Naive thymus-derived CD8-positive, alpha-beta T cell (primary cell): ENCODE measurements around the gene CPN2. TPM values are rescaled to one million over a fixed set of nuclear protein-coding genes. Genes with fewer than 3 reads are reported as not detected.
A peak's percentile ranks its signal among the peaks of the same experiment; 100 is the strongest.

Experiments
- ATAC-seq, 2 donors: fragments of 150-1000 bp; cut with Tn5 transposase in 1 of 2; sonication (Bioruptor Pico), chemical (Tn5 transposase) in 1 of 2; 1 replicate in 1 of 2; 2 replicates in 1 of 2; pipeline ENCODE4 v1.10.0; 2021; ENCODE audit warnings: mild to moderate bottlenecking in 2 of 2, moderate library complexity in 2 of 2
- POLR2A ChIA-PET: fragments of 350-600 bp; sonication (Branson Sonifier 250); formaldehyde crosslinking; loops from one replicate; lab custom pipeline; 2021; ENCODE audit warnings: antibody characterized with exemption; lab: Charles Lee
- DNase-seq, 10 donors: peaks; one replicate each; pipeline versions ENCODE4 v3.0.0 to v3.0.0-alpha.2; 2020 to 2022
- H3K27ac Mint-ChIP-seq, 10 donors: one replicate each; pipeline ENCODE4 v1.8.0; 2020 to 2022; ENCODE audit warnings: mild to moderate bottlenecking in 10 of 10, mixed read lengths in 10 of 10, moderate library complexity in 4 of 10, inconsistent platforms in 1 of 10
- H3K27me3 Mint-ChIP-seq, 5 donors: one replicate each; pipeline ENCODE4 v1.8.0; 2021 to 2022; ENCODE audit warnings: mixed read lengths in 5 of 5
- H3K36me3 Mint-ChIP-seq, 3 donors: one replicate each; pipeline ENCODE4 v1.8.0; 2020 to 2022; ENCODE audit warnings: mixed read lengths in 3 of 3, mild to moderate bottlenecking in 2 of 3, inconsistent platforms in 1 of 3
- H3K4me1 Mint-ChIP-seq, 4 donors: one replicate each; pipeline ENCODE4 v1.8.0; 2021 to 2022; ENCODE audit warnings: mixed read lengths in 4 of 4
- H3K4me3 Mint-ChIP-seq, 10 donors: one replicate each; pipeline ENCODE4 v1.8.0; 2020 to 2022; ENCODE audit warnings: mild to moderate bottlenecking in 10 of 10, mixed read lengths in 10 of 10, moderate library complexity in 6 of 10, inconsistent platforms in 1 of 10
- H3K9me3 Mint-ChIP-seq, 9 donors: one replicate each; pipeline ENCODE4 v1.8.0; 2020 to 2022; ENCODE audit warnings: mixed read lengths in 9 of 9, mild to moderate bottlenecking in 3 of 9, inconsistent platforms in 1 of 9, moderate library complexity in 1 of 9
- polyA plus RNA-seq, 3 donors: library from polyadenylated mRNA; unstranded; fragments of 300-500 nt; fragmentation: Illumina TruSeq; gene quantifications; one replicate each; pipeline ENCODE4 v1.2.3, GENCODE V29; 2021
- total RNA-seq, 8 experiments: library from RNA in 2 of 8; stranded (reverse) in 2 of 8; gene quantifications; one replicate each; pipeline ENCODE4 v1.2.3 and lab custom pipeline; 2021 to 2026

Gene CPN2
- total and polyA plus RNA-seq, 5 experiments from 2014 or later = not detected

GRCh38 chr3:194348354-194348753, 2.8 kb downstream of the CPN2 start:
- peak overlapping the region in 1 of 10 donors; percentile 53 for H3K27ac Mint-ChIP-seq
- H3K4me3 Mint-ChIP-seq = no peak overlapping the region
- no peak for ATAC-seq
- POLR2A ChIA-PET = no interaction called here
- peaks cover 0 to 2% (median 0%) of the 10 kb centered on the region in 5 donors for H3K27me3 Mint-ChIP-seq
- no peaks in the 10 kb centered on the region for H3K9me3 Mint-ChIP-seq
- no peak for DNase-seq
- peaks cover 6% of the 10 kb centered on the region in 4 donors for H3K4me1 Mint-ChIP-seq
- no peaks in the 10 kb centered on the region for H3K36me3 Mint-ChIP-seq

GRCh38 chr3:194346621-194347020, 4.5 kb downstream of the CPN2 start:
- Mint-ChIP-seq H3K4me1 (peaks cover 6% of the 10 kb centered on the region in 4 donors), H3K27me3 (peaks cover 0 to 14% (median 8%) of the 10 kb centered on the region in 5 donors), H3K27ac (no peak overlapping the region), H3K4me3 (no peak overlapping the region), H3K9me3 (no peaks in the 10 kb centered on the region), H3K36me3 (no peaks in the 10 kb centered on the region)
- DNase-seq (no peak), ATAC-seq (no peak)
- POLR2A ChIA-PET = no interaction called here

GRCh38 chr3:194346035-194346434, 5.1 kb downstream of the CPN2 start:
- no peaks in the 10 kb centered on the region for H3K9me3 Mint-ChIP-seq
- H3K27ac Mint-ChIP-seq = no peak overlapping the region
- H3K4me3 Mint-ChIP-seq = no peak overlapping the region
- H3K36me3 Mint-ChIP-seq = no peaks in the 10 kb centered on the region
- POLR2A ChIA-PET = no interaction called here
- peaks cover 0 to 19% (median 10%) of the 10 kb centered on the region in 5 donors for H3K27me3 Mint-ChIP-seq
- peaks cover 6% of the 10 kb centered on the region in 4 donors for H3K4me1 Mint-ChIP-seq
- DNase-seq (no peak), ATAC-seq (no peak)

GRCh38 chr3:194344012-194344411, 7.1 kb downstream of the CPN2 start:
- H3K9me3 Mint-ChIP-seq = no peaks in the 10 kb centered on the region
- H3K27me3 Mint-ChIP-seq = peaks cover 0 to 19% (median 10%) of the 10 kb centered on the region in 5 donors
- H3K4me3 Mint-ChIP-seq = no peak overlapping the region
- peak; percentile 66 to 74 for ATAC-seq
- POLR2A ChIA-PET = interaction anchor here (0.8 to 1.7 kb wide), 5 partner anchors 11 to 54 kb away, joined by 3 to 6 read pairs (median 3); partner anchors contain the start of gene GP5
- peak overlapping the region in 1 of 10 donors; percentile 37 for H3K27ac Mint-ChIP-seq
- H3K36me3 Mint-ChIP-seq = no peaks in the 10 kb centered on the region
- DNase-seq = peak; percentile 48 to 80 (median 66)
- H3K4me1 Mint-ChIP-seq = peaks cover 0 to 3% (median 2%) of the 10 kb centered on the region in 4 donors

- Mint-ChIP-seq H3K9me3 (no peaks in the 10 kb centered on the region), H3K36me3 (no peaks in the 10 kb centered on the region), H3K27ac (no peak overlapping the region), H3K27me3 (peaks cover 0 to 19% (median 10%) of the 10 kb centered on the region in 5 donors), H3K4me3 (no peak overlapping the region), H3K4me1 (peaks cover 0 to 3% (median 2%) of the 10 kb centered on the region in 4 donors)
- DNase-seq = no peak
- POLR2A ChIA-PET = interaction anchor here (0.8 to 1.4 kb wide), 3 partner anchors 12 to 52 kb away, joined by 3 read pairs; no protein-coding TSS in a partner anchor
- ATAC-seq = no peak
Observed at GRCh38 chr3:194343561-194343893, 7.6 kb downstream of the CPN2 start.

- ATAC-seq = no peak
- Mint-ChIP-seq H3K4me1 (peaks cover 0 to 3% (median 2%) of the 10 kb centered on the region in 4 donors), H3K36me3 (no peaks in the 10 kb centered on the region), H3K27ac (no peak overlapping the region), H3K4me3 (no peak overlapping the region), H3K27me3 (peaks cover 0 to 19% (median 10%) of the 10 kb centered on the region in 5 donors), H3K9me3 (no peaks in the 10 kb centered on the region)
- DNase-seq = no peak
- POLR2A ChIA-PET = interaction anchor here (0.8 to 1.4 kb wide), 3 partner anchors 12 to 53 kb away, joined by 3 read pairs; no protein-coding TSS in a partner anchor
Observed at GRCh38 chr3:194342861-194343560, 8.1 kb downstream of the CPN2 start.

GRCh38 chr3:194340757-194341400, 10.2 kb downstream of the CPN2 start:
- no peak overlapping the region for H3K27ac Mint-ChIP-seq

GRCh38 chr3:194339840-194340239, 11.3 kb downstream of the CPN2 start:
- Mint-ChIP-seq H3K27ac (peak overlapping the region in 1 of 10 donors; percentile 35), H3K27me3 (peaks cover 0 to 31% (median 16%) of the 10 kb centered on the region in 5 donors)
- POLR2A ChIA-PET = no interaction called here

More at GRCh38 chr3:194340757-194341400, 10.2 kb downstream of the CPN2 start:
- Mint-ChIP-seq H3K9me3 (no peaks in the 10 kb centered on the region), H3K4me3 (no peak overlapping the region), H3K36me3 (no peaks in the 10 kb centered on the region), H3K4me1 (peaks cover 0 to 3% (median 2%) of the 10 kb centered on the region in 4 donors), H3K27me3 (peaks cover 0 to 31% (median 13%) of the 10 kb centered on the region in 5 donors)
- POLR2A ChIA-PET = interaction anchor here (0.6 kb wide), 1 partner anchor 69 kb away, joined by 4 read pairs; no protein-coding TSS in a partner anchor
- ATAC-seq (no peak), DNase-seq (no peak)

GRCh38 chr3:194339356-194339755, 11.8 kb downstream of the CPN2 start:
- H3K27ac Mint-ChIP-seq = no peak overlapping the region
- peaks cover 0 to 31% (median 16%) of the 10 kb centered on the region in 5 donors for H3K27me3 Mint-ChIP-seq
- peaks cover 0 to 3% (median 2%) of the 10 kb centered on the region in 4 donors for H3K4me1 Mint-ChIP-seq
- H3K36me3 Mint-ChIP-seq = no peaks in the 10 kb centered on the region
- no peaks in the 10 kb centered on the region for H3K9me3 Mint-ChIP-seq
- no peak overlapping the region for H3K4me3 Mint-ChIP-seq
- no peak for DNase-seq
- ATAC-seq = no peak
- POLR2A ChIA-PET = no interaction called here

More at GRCh38 chr3:194339840-194340239, 11.3 kb downstream of the CPN2 start:
- peaks cover 0 to 3% (median 2%) of the 10 kb centered on the region in 4 donors for H3K4me1 Mint-ChIP-seq
- no peaks in the 10 kb centered on the region for H3K9me3 Mint-ChIP-seq
- no peak overlapping the region for H3K4me3 Mint-ChIP-seq
- no peak for ATAC-seq
- no peak for DNase-seq
- H3K36me3 Mint-ChIP-seq = no peaks in the 10 kb centered on the region

GRCh38 chr3:194337965-194338753, 13.0 kb downstream of the CPN2 start:
- DNase-seq (no peak), ATAC-seq (no peak)
- Mint-ChIP-seq H3K9me3 (no peaks in the 10 kb centered on the region), H3K27ac (peak overlapping the region in 1 of 10 donors; percentile 65), H3K27me3 (peaks cover 3 to 42% (median 17%) of the 10 kb centered on the region in 5 donors), H3K4me1 (peaks cover 0 to 7% (median 4%) of the 10 kb centered on the region in 4 donors), H3K4me3 (no peak overlapping the region), H3K36me3 (no peaks in the 10 kb centered on the region)
- POLR2A ChIA-PET = no interaction called here

GRCh38 chr3:194336601-194337355, 14.3 kb downstream of the CPN2 start:
- peaks cover 9 to 43% (median 22%) of the 10 kb centered on the region in 5 donors for H3K27me3 Mint-ChIP-seq
- H3K9me3 Mint-ChIP-seq = no peaks in the 10 kb centered on the region
- ATAC-seq = no peak
- DNase-seq = no peak
- no peak overlapping the region for H3K27ac Mint-ChIP-seq
- POLR2A ChIA-PET = interaction anchor here (0.6 to 1.6 kb wide), 2 partner anchors 60 to 1136 kb away, joined by 3 to 6 read pairs; no protein-coding TSS in a partner anchor
- H3K4me1 Mint-ChIP-seq = peaks cover 0 to 8% (median 5%) of the 10 kb centered on the region in 4 donors
- H3K36me3 Mint-ChIP-seq = no peaks in the 10 kb centered on the region
- no peak overlapping the region for H3K4me3 Mint-ChIP-seq

GRCh38 chr3:194333981-194334320, 17.2 kb downstream of the CPN2 start:
- DNase-seq (no peak), ATAC-seq (no peak)
- no peaks in the 10 kb centered on the region for H3K36me3 Mint-ChIP-seq
- POLR2A ChIA-PET = interaction anchor here (0.7 to 2.2 kb wide), 3 partner anchors 63 to 158 kb away, joined by 4 to 10 read pairs (median 5); no protein-coding TSS in a partner anchor
- H3K9me3 Mint-ChIP-seq = no peaks in the 10 kb centered on the region
- peaks cover 0 to 8% (median 5%) of the 10 kb centered on the region in 4 donors for H3K4me1 Mint-ChIP-seq
- H3K27me3 Mint-ChIP-seq = peaks cover 11 to 40% (median 22%) of the 10 kb centered on the region in 5 donors
- H3K27ac Mint-ChIP-seq = no peak overlapping the region
- H3K4me3 Mint-ChIP-seq = peak overlapping the region in 5 of 10 donors; percentile 14 to 84 (median 74)
